Stomach (tissue), 4 donors: Measurements from ENCODE around the gene CHRNG.

Source experiments
- CTCF ChIP-seq, 7 experiments: fragments of 450-650 bp in 4 of 7; fragments of 200-600 bp in 3 of 7; sonication (generic) in 3 of 7; IDR thresholded peaks; one replicate each; pipeline ENCODE4 v1.5.1; 2016 to 2019; ENCODE audit warnings: antibody characterized with exemption in 7 of 7, control low read depth in 2 of 7, mild to moderate bottlenecking in 1 of 7
- POLR2A ChIP-seq, 4 donors: fragments of 450-650 bp; IDR thresholded peaks; one replicate each; pipeline ENCODE4 v1.6.1; 2016; ENCODE audit warnings: antibody characterized with exemption in 4 of 4, control low read depth in 2 of 4, mild to moderate bottlenecking in 1 of 4, moderate library complexity in 1 of 4
- POLR2AphosphoS5 ChIP-seq, 3 donors: sonication (generic); formaldehyde crosslinking; IDR thresholded peaks; one replicate each; pipeline ENCODE4 v1.6.1; 2016; ENCODE audit warnings: antibody characterized with exemption in 3 of 3

- TF ChIP-seq CTCF (IDR thresholded peaks at IDR 0.05) (no peak), POLR2AphosphoS5 (IDR thresholded peaks at IDR 0.05) (no peak), POLR2A (IDR thresholded peaks at IDR 0.05) (no peak)
These were observed 46.4 kb upstream of the CHRNG start for GRCh38 chr2:232492963-232493700.
